Astrocyte (in vitro differentiated cells and primary cell): ENCODE results near the gene GPR37L1. TPM values are rescaled to one million over a fixed set of nuclear protein-coding genes. Genes with fewer than 3 reads are reported as not detected.

Experiments used
- DNase-seq: peaks from one replicate; pipeline ENCODE4 v3.0.0-alpha.2; 2010; ENCODE audit warnings: low read depth
- FAIRE-seq: peaks from 2 replicates; lab custom pipeline; 2011; peaks lifted over from hg19 to GRCh38; lab: Jason Lieb, UNC
- H2AFZ ChIP-seq: 2 replicates; pipeline ENCODE4 v1.6.0; 2012; ENCODE audit warnings: low read depth, low read length, inconsistent platforms
- H3K27ac ChIP-seq: 2 replicates; pipeline ENCODE4 v1.5.1; 2011; ENCODE audit warnings: low read depth, low read length, inconsistent platforms
- H3K27me3 ChIP-seq: 2 replicates; pipeline ENCODE4 v1.6.0; 2011; ENCODE audit warnings: low read length, inconsistent platforms; ENCODE audit not compliant: insufficient read depth
- H3K36me3 ChIP-seq: 2 replicates; pipeline ENCODE4 v1.5.1; 2011; ENCODE audit warnings: low read length, inconsistent platforms; ENCODE audit not compliant: insufficient read depth
- H3K4me1 ChIP-seq: 2 replicates; pipeline ENCODE4 v1.5.1; 2011; ENCODE audit warnings: low read length, inconsistent platforms; ENCODE audit not compliant: insufficient read depth
- H3K4me2 ChIP-seq: 2 replicates; pipeline ENCODE4 v1.6.0; 2012; ENCODE audit warnings: low read length, inconsistent platforms
- H3K4me3 ChIP-seq: 2 replicates; pipeline ENCODE4 v1.5.1; 2011; ENCODE audit warnings: low read depth, mild to moderate bottlenecking, low read length, inconsistent platforms; ENCODE audit not compliant: insufficient read depth
- H3K79me2 ChIP-seq: 2 replicates; pipeline ENCODE4 v1.6.0; 2012; ENCODE audit warnings: mild to moderate bottlenecking, low read length, inconsistent platforms; ENCODE audit not compliant: insufficient read depth
- H3K9ac ChIP-seq: 2 replicates; pipeline ENCODE4 v1.6.0; 2012; ENCODE audit warnings: mild to moderate bottlenecking, low read length, inconsistent platforms
- H3K9me3 ChIP-seq: 2 replicates; pipeline ENCODE4 v1.5.1; 2012; ENCODE audit warnings: low read depth, mild to moderate bottlenecking, low read length, inconsistent platforms; ENCODE audit not compliant: insufficient read depth
- H4K20me1 ChIP-seq: 2 replicates; pipeline ENCODE4 v1.6.0; 2012; ENCODE audit warnings: low read length, inconsistent platforms; ENCODE audit not compliant: insufficient read depth
- H3K27ac Mint-ChIP-seq: one replicate; pipeline ENCODE4 v1.8.0; 2021; ENCODE audit warnings: mild to moderate bottlenecking, mixed read lengths; ENCODE audit not compliant: unreplicated experiment
- H3K27me3 Mint-ChIP-seq: one replicate; pipeline ENCODE4 v1.8.0; 2021; ENCODE audit warnings: low read depth, mixed read lengths; ENCODE audit not compliant: unreplicated experiment
- H3K36me3 Mint-ChIP-seq: one replicate; pipeline ENCODE4 v1.8.0; 2021; ENCODE audit warnings: low read depth, mixed read lengths; ENCODE audit not compliant: unreplicated experiment
- H3K4me1 Mint-ChIP-seq: one replicate; pipeline ENCODE4 v1.8.0; 2021; ENCODE audit warnings: low read depth, mixed read lengths; ENCODE audit not compliant: unreplicated experiment
- H3K4me3 Mint-ChIP-seq: one replicate; pipeline ENCODE4 v1.8.0; 2021; ENCODE audit warnings: mild to moderate bottlenecking, moderate library complexity, mixed read lengths; ENCODE audit not compliant: unreplicated experiment
- H3K9me3 Mint-ChIP-seq: one replicate; pipeline ENCODE4 v1.8.0; 2021; ENCODE audit warnings: mild to moderate bottlenecking, mixed read lengths; ENCODE audit not compliant: unreplicated experiment
- CTCF ChIP-seq: IDR thresholded peaks from 2 replicates; pipeline ENCODE4 v1.5.1; 2011; ENCODE audit warnings: low read depth, mild to moderate bottlenecking, inconsistent platforms, low read length, moderate library complexity; ENCODE audit not compliant: insufficient read depth
- EZH2 ChIP-seq: IDR thresholded peaks from 2 replicates; pipeline ENCODE4 v1.6.1; 2012; ENCODE audit warnings: mild to moderate bottlenecking, low read length, inconsistent platforms; ENCODE audit not compliant: insufficient read depth
- total RNA-seq: library from RNA; stranded (reverse); gene quantifications from 2 replicates; pipeline ENCODE4 v1.2.1, GENCODE V29; 2021

Gene GPR37L1
- total RNA-seq, 1 donor from 2014 or later, result not detected

GRCh38 chr1:202133989-202134388 lies 11.3 kb downstream of the GPR37L1 start:
- TF ChIP-seq CTCF (no peak), EZH2 (no peak)
- Histone ChIP-seq H3K27me3 (no peaks in the 10 kb centered on the region), H3K4me1 (peaks cover 2% of the 10 kb centered on the region), H3K36me3 (peaks cover 12% of the 10 kb centered on the region), H3K9ac (no peak overlapping the region), H3K4me3 (no peak overlapping the region), H3K27ac (no peak overlapping the region), H2AFZ (no peak overlapping the region), H3K79me2 (peaks cover 9% of the 10 kb centered on the region), H3K4me2 (no peak overlapping the region), H4K20me1 (peaks cover 58% of the 10 kb centered on the region), H3K9me3 (no peaks in the 10 kb centered on the region)
- FAIRE-seq (no peak), DNase-seq (no peak)
- Mint-ChIP-seq H3K4me3 (no peak overlapping the region), H3K36me3 (peaks cover 2% of the 10 kb centered on the region), H3K4me1 (peaks cover 3% of the 10 kb centered on the region), H3K9me3 (no peaks in the 10 kb centered on the region), H3K27me3 (peaks cover 3% of the 10 kb centered on the region), H3K27ac (no peak overlapping the region)

- Histone ChIP-seq H3K4me3 (no peak overlapping the region), H2AFZ (no peak overlapping the region), H3K36me3 (peaks cover 12% of the 10 kb centered on the region), H3K9ac (no peak overlapping the region), H3K9me3 (no peaks in the 10 kb centered on the region), H4K20me1 (peaks cover 65% of the 10 kb centered on the region), H3K4me2 (no peak overlapping the region), H3K27me3 (no peaks in the 10 kb centered on the region), H3K4me1 (peaks cover 2% of the 10 kb centered on the region), H3K27ac (no peak overlapping the region), H3K79me2 (peaks cover 12% of the 10 kb centered on the region)
- DNase-seq (no peak), FAIRE-seq (no peak)
- Mint-ChIP-seq H3K4me1 (peaks cover 3% of the 10 kb centered on the region), H3K36me3 (peaks cover 2% of the 10 kb centered on the region), H3K27me3 (no peaks in the 10 kb centered on the region), H3K4me3 (no peak overlapping the region), H3K9me3 (no peaks in the 10 kb centered on the region), H3K27ac (no peak overlapping the region)
- TF ChIP-seq EZH2 (no peak), CTCF (no peak)
These were observed 12.0 kb downstream of the GPR37L1 start for GRCh38 chr1:202134645-202135172.

- DNase-seq (no peak), FAIRE-seq (peak; percentile 64)
- Mint-ChIP-seq H3K36me3 (peaks cover 2% of the 10 kb centered on the region), H3K27ac (no peak overlapping the region), H3K9me3 (no peaks in the 10 kb centered on the region), H3K27me3 (no peaks in the 10 kb centered on the region), H3K4me3 (no peak overlapping the region), H3K4me1 (peaks cover 3% of the 10 kb centered on the region)
- Histone ChIP-seq H3K27me3 (no peaks in the 10 kb centered on the region), H3K79me2 (peaks cover 17% of the 10 kb centered on the region), H4K20me1 (peaks cover 70% of the 10 kb centered on the region), H2AFZ (no peak overlapping the region), H3K4me3 (no peak overlapping the region), H3K9me3 (no peaks in the 10 kb centered on the region), H3K4me2 (no peak overlapping the region), H3K36me3 (peaks cover 12% of the 10 kb centered on the region), H3K4me1 (no peaks in the 10 kb centered on the region), H3K27ac (no peak overlapping the region), H3K9ac (no peak overlapping the region)
- no peak for TF ChIP-seq EZH2
- TF ChIP-seq CTCF, result peak; percentile 83
These were observed 12.6 kb downstream of the GPR37L1 start for GRCh38 chr1:202135221-202135721.
